ENCODE data around the gene MPP2.
"Not testable (repeated sequence)": the region's sequence is repeated elsewhere in the genome, so short reads cannot be mapped to it uniquely, and the experiment has no call there.

MPP2 gene

DNA sequence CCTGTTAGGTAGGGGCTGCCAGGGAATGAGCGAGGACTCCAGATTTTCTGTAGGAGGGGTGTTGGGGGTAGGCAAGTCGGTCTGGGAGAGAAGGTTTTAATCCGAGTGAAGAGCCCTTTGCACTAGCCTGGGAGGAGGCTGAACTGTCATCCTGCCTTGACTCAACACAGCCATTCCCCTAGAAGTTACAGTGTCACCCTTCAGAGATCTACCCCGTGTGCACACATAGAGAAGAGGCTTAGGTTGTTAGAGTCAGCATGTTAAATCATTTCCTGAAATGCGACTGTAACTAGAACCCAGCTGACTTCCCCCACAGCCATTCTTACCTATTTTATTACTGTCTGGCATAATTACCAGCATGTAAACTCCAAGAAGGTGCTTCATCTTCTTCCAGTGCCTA lies 20.6 kb upstream of the MPP2 start:
- DNase-seq, result not testable (repeated sequence)

DNA sequence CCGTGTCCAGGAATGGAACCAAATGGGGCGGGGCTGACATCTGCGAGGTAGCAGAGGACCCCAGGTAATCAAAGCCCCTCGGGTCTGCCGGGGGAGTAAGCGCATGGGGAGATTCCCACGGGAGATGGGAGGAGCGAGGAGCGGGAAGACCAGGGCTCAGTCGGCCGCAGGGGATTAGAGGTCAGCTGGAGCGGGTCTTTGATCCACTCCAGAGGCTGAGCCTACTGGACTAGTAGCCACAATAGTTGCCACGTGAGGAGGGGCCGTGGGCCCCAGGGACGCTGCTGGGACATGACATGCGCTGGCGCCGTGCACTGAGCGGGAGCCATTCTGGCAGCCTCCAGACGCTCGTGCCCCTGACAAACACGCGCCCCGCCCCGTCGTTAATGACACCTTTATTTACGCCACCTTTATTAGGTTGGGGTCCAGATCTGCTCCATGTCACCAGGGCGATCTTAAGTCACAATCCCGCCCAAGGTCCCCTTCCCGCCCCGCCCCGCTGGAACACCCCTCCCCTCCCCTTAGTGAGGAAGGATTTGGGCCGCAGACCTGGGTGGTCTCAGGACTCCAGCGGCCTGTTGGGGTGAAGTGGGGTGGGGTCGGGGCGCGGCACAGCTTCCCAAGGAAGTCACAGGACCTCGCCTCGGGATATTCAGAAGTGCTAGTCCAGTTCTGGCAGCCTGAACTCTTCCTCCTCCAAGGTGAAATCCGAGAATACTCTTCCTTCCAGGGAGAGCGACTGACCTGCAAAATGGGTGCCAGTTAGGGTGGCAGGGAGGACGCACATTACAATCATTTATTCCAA lies 19.9 kb upstream of the MPP2 start:
- no peak for DNase-seq

DNA sequence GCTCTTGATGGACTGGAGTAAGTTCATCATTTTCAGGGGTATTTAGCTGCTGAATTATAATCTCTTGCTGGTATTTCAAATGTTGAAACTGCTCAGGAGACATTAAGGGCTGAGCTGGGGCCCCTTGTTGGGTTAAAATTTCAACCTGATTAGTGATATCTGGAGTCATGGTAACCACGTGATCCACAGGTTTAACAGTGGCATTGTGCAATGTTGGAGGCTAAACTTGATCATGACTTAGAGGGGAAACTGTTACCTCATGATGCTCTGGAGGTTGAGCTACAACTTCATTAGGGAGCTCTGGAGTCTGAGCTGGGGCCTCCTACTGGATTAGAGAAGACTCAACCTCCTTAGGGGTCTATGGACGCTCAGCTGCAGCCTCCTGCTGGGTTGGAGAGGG lies 17.2 kb upstream of the MPP2 start:
- no peak for DNase-seq

DNA sequence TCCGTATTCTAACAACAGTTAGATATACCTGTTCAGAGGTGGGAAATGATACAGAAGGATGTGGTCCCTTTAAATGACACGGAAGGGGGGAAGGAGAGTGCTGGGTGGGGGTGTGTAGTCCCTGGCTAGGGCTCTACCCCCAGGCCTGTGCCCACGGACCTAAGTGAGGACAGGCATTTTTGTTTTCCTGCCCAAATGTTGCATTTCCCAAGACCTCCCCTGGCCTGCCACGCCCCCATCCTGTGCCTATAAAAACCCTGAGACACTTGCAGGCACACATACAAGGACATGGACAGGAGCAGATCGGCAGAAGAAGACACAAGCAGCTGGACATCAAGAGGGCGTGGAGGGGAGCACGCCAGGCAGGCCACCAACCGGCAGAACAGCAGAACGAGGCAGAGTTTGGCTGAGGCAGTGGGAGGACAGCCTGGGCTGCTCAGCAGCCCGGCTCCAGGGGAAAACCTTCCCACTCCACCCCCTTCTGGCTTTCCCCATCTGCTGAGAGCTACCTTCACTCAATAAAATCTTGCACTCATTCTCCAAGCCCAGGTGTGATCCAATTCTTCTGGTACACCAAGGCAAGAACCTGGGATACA lies 13.3 kb upstream of the MPP2 start:
- DNase-seq, result no peak

DNA sequence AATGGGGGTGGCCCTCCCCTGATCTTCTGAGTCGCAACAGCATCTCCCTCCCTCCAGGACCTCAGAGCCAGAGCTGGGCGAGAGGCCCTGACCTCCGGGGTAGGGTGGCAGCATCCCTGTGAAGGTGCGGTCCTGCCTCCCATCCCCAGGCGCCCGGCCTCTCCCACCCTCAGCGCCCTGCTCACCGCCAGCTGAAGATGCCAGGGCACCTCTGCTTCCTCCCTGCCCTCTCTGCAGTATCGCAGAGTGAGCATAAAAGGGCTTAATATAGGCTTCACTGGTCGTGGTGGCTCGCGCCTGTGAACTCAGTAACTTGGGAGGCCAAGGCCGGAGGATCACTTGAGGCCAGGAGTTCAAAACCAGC lies 10.7 kb upstream of the MPP2 start:
- no peak for DNase-seq

DNA sequence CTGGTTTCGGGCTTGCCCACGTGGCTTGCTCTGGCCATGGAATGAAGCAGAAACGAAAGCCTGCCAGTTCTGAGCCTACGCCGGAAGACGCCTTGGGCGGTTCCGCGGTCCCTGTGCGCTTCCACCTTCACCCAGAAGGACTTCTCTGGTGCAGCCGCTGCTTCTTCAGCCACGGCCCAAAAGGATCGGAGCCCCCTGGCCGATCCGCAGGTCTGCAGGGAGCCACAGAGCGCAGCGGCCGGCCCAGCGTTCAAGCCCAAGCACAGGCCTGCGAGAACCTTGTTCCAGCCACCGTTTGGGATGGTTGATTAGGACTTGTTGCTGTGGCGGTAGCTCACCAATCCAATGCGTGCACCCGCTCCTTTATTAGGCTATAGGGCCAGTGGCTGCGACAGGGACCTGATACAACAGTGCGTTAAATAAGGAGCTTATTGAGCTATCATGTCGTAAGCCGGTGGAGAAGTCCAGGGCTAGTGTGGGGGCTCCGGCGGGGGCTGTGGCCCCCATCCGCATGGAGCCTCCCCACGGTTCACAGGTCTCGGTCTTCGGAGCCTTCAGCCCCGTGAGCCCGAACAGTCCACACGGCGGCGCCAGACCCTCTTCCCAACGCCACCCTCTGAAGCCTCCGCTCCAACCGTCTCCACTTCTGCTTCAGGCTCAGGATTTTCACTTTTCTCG lies 10.2 kb upstream of the MPP2 start:
- no peak for DNase-seq

DNA sequence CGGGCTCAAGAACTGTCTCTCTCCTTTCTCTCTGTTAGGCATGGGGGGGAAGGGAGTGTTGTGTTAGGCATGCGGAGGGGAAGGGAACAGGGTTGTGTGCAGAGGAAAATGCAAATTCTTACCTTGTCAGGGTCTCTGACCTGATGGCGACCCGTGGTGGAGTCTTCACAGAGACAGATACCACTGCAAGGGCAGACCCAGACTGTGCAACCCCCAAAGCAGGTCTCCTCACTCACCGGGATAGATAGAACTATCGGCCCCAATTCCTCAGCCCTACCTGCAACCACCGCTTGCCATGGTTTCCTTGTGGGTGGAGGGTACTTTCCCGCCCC lies 9.6 kb upstream of the MPP2 start:
- no peak for DNase-seq

DNA sequence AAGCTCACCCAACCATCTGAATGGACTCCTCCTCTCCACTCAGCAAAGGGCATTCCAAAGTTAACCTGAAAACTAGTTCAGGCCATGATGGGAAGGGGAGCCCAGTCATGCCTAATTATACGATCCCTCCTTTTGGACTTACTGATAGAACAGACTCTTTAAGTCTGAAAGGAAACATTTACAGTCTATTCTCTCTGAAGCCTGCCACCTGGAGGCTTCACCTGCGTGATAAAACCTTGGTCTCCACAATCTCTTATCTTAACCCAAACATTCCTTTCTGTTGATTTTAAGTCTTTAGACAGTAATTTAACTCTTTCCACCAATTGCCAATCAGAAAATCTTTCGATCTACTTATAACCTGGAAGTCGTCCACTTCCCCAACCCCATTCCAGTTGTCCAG lies 9.0 kb upstream of the MPP2 start:
- no peak for DNase-seq

DNA sequence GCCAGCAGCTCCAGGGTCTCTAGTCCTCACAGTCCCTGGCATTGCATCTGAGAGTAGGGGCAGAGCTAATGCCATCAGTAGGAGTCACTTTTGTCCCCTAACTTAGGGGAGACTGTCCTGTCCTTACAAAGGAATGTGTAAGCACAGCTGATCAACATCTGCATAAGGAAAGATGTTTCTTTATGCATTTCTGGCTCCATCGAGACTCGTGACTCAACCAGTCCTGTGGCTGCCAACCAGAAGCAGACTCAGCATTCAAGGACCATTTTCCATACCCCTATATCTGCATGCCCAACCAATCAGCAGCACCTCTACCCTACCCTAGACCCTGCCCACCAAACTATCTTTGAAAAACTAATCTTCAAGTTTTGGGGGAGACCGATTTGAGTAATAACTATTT lies 8.2 kb upstream of the MPP2 start:
- DNase-seq, result no peak

DNA sequence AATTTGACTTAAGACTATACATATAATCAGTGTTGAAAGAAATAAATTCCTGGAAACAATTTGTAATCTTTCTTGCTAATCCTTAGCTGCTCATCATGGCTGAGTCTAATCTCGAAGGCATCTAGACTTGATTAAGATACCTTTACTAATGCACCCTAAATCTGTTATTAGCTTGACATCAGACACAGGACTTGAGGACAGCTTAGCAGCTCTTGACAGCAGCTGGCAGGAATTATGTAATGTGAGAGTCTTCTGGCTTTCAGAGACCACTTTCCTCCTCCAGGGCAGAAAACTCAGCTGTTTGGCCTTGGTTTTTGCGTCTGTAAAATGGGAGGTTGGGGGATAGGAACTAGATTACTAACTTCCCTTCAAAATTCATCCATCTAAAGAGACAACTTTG lies 7.1 kb upstream of the MPP2 start:
- DNase-seq, result no peak

DNA sequence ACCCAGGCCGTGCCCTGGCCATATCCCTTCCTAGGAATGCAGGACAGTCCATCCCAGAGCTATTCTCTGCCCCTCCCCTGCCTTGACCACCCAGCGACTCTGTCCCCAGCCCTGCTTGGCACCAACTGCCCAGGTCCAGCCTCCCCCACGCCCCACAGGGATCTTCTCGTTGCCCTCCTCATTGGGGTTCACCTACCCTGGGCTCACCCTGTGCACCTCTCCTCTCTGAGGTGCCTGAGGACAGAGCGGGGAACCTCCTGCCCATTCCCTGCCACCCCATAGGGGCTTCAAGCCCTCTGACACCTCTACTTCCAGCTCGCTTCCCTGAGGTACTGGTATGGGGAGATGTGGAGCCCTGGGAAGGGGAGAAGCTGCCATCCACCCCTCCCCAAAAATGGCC lies 6.2 kb upstream of the MPP2 start:
- DNase-seq, result no peak

DNA sequence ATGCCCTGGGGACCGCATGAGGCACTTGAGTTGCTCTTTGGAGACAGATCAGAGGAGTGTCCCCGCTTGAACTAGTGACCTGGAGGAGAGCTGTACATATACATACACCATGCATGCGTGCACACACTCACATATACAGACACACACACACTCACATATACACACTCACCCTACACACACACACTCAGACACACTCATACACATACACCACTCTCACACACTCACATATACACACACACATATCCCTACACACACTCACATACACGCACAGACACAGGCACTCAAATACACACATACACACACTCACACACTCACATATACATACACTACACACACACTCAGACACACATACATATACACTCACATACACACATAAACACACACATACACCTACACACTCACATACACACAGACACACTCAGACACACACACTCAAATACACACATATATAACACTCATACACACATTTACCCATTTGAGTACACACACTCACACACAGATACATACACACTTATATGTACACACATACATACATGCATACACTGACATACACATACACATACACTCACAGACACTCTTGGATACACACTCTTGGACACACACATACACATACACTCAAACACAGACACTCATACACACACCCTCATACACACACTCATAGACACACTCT lies 5.4 kb upstream of the MPP2 start:
- DNase-seq, result no peak

DNA sequence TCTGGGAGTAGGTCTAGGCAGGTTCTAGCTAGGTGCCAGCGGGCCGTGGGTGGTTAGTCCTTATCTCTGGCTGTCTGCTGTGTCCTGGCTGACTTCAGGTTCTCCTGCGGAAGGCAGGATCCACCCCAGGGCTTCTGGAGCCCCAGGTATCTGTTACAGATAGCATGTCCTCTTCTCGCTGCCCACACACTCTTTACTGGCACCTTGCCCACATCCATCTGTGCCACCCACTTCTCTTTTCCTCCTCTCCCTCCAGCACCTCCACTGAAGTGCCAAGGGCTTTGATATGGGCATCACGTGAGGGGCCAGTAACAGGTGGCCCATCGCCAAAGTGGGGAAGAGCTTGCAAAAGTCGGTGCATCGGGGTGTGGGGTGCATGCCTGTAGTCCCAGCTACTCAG lies 4.6 kb upstream of the MPP2 start:
- no peak for DNase-seq

DNA sequence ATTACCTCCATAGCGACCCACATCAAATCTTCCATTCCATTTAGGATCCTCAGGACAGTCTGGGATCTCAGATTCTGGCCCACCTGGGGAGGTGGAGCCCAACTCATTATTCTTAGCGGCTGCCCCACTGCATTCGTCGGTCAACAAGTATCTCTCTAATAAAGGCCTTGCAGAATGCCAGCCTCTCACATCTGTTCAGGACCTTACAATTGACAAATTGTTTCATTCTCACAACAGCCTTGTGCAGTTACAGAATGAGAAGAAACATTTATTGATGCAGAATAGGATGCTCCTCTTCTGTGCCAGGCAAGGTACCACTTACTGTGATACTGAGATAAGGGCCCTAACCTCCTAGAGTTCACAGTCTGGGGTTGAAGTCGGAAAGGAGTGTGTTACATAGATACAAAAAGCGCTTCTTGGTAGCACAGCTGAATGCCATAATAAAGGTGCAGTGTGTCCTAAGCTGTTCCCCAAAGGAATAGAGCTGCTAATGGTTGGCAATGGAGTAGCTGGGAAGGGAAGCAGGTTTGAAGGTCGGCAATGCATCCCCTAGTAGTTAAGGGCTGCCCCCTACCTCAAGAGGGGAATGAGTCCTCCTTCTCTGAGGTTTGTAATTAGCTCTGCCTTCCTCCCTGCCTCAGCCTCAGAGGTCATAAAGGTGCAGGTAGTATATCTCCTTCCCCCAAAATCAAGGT lies 2.3 kb upstream of the MPP2 start:
- DNase-seq, result no peak

DNA sequence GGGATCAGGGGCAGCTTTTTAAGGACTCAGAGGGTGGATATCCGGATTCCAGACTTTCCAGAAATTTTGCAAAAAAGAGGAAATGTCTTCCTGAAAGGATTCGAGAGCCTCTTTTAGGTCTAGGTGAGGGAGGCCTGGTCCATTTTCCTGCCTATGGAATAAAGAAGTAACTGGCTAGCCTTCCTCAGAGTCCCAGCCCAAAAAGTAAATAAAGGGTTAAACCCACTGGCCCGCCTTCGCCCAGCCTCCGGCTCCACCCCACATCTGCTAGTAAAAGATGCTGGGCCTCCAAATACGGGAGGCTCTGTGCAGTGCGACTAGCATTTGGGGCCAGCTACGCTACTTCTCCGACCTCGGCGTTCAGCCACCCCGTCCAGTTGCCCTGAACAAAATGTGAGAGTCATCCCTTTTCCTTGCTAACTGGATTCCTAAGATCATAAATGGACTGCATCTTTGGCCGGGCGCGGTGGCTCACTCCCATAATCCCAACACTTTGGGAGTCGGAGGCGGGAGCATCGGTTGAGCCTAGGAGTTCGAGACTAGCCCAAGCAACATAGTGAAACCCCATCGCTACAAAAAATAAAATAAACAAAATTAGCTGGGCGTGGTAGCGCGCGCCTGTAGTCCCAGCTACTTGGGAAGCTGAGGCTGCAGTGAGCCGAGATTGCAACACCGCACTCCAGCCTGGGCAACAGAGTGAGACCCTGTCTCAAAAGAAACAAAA lies 824 bp upstream of the MPP2 start:
- DNase-seq, result peak; percentile 41

DNA sequence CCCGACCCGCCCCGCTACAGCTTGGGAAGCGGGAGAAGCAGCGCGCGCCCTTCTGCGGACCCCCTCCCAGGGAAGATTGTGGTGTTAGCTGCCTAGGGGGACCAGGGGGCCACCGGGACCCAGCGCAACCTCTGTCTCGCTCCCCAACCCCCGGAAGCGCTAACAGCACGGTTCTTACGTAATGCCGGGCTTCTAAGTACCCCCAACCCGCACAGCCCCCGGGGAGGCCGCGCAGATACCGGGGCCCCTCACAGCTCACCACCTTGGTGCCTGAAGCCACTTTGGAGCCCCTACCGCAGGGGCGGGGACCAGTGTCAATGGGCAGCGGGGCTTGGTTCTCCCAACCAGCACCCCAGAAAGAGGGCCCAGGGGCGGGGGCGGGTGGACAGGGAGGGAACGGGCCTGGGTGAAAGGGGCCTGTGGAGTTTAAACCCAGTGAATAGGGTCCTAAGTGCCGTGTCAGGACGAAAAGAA lies 348 bp downstream of the MPP2 start:
- DNase-seq, result no peak

DNA sequence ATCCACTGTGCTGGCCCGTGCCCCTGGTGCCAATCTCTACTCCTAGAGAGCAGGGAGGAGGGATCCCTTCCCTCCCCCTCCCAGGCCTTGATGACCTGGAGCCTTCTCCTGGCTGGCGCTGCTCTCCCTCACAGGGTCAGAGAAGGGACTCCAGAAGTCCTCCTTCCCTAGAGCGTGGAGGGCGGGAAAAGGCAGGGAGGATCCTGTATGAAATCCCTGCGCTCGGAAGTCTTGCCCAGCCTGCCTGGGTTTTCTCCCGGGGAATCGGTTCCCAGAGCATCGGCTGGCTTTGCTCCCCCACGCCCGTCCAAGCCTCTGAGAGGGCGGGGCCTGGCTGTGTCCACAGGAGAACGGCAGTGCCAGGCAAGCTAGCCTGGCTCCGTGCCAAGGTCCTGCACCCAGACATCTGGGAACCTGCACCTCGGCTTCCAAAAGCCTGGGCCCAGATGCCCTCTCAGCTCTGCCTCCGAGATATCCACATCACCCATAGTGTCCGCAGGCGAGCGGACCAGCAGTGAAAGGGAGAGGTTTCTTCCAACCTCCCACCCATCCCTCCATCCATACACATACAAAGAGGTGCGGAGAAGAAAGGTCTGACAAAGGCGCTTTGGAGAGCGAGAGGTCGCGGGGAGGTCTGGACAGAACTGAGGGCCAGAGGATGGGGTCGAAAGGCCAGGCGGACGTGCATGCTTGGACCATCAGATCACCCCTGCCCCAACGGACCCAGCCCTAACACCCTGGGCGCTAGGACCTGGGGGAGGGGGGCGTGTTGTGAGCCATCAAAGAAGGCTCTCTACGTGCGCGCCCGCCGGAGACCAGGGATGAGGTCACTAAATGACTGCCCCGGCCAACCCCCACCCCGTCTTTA lies 1.1 kb downstream of the MPP2 start:
- DNase-seq, result peak; percentile 47

DNA sequence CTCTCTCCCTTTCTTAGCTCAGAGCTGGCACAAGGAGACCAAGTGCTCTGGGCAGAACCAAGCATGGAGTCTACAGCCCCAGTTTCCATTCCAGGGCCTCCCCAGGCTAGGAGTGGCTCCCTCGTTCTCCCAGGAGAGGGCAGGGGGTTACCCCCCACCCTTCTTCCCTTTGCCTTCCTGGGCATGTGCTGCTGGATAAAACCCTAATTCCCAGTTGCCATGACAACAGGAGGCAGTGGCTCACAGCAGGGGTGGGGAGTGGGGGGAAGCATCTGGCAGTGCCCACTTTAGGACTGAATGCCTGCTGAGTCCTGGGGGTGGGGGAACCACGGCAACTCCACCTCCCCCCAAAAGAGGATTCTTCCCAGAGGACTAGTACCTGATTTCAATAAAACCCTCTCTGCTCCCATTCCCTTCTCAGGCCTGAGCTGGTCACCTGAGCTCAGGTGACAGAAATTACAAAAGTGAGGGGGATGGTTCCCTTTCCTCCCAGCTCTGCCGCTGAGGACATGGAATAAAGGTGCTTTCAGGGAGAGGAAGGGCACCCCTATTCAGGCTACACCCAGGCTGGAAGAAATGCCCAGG lies 1.8 kb downstream of the MPP2 start:
- peak; percentile 9 for DNase-seq

DNA sequence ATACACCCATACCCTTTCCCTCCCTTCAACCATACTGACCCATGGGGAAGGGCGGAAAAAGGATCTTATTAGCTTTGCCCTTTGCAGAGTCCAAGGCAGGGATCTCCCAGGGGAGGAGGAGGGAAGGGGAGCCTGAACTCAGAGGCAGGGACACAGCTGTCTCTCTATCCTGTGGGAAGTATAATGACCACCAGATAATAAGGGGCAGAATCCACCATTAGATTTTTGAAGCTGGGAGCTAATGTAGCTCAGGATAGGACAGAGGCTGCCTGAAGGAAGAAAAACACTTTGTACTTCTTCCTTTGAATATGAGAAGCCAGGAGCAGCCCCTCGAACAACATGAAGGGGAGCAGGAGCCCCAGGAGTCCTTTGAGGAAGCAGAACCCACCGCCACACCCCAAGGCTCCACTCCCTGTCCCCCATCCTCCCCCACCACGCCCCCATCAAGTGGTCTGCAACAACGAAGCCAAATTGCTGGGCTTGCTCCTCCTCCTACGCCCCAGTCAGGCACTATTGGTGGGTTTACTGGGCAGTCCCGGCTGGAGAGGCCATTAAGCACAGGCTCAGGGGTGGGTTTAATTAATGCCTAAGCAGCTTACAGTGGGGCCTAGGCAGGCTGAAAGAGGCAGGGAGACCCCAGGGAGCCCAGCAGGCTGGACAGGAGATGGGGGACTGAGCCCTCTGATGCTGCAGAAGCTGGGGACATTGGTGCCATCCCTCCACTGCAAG lies 5.3 kb downstream of the MPP2 start:
- DNase-seq, result no peak
